Measurements from ENCODE around the gene FGF22. TPM values are rescaled to one million over a fixed set of nuclear protein-coding genes. Genes with fewer than 3 reads are reported as not detected.

FGF22 gene
- total RNA-seq, 2 experiments from 2014 or later: 0.72 to 1.1 TPM

DNA sequence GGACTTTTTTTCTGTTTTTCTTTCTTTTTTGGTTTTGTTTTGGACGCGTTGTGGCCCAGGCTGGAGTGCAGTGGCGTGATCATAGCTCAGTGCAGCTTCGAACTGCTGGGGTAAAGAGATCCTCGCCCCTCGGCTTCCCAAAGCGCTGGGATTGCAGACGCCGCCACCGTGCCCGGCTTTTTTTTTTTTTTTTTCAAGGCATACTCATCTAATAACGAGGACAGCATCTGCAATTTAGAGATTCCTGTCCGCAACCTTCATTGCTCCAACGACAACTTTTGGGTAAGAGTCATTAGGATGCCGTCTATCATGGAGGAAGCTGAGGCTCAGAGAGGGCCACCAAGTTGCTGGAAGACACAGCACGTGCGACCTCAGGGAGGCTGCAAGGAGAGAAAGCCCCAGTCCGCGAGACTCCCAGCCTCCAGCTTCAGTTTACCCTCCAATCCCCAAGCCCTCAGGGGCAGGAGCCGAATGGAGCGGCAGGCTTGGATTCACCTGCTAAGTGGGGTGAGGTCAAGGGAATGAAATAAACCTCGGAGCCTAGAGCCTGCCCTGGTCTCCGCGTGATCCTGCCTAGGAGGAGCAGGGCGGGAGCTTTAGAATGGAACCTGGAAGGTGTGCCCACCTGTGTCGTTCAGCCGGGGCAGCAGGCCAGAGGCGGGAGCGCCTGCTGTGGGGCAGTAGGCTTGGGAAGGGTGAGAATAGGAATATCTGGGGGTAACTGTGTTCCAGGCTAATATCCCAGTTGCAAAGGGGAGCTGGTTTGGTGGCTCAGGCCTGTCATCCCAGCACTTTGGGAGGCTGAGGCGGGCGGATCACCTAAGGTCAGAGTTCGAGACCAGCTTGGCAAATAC is 5.7 kb upstream of the FGF22 start:
- Mint-ChIP-seq H3K9me3 (no peaks in the 10 kb centered on the region), H3K4me3 (peak overlapping the region; percentile 87), H3K36me3 (peaks cover 3% of the 10 kb centered on the region), H3K27ac (peak overlapping the region; percentile 77), H3K27me3 (no peaks in the 10 kb centered on the region), H3K4me1 (peaks cover 7% of the 10 kb centered on the region)
- POLR2A ChIA-PET: interaction anchor here (0.7 to 1.4 kb wide), 14 partner anchors 11 to 635 kb away, joined by 3 to 15 read pairs (median 3); partner anchors contain the start of genes CDC34, CIRBP and RNF126
- DNase-seq (no peak), ATAC-seq (ENCODE audit: low read depth) (peak; percentile 1)

DNA sequence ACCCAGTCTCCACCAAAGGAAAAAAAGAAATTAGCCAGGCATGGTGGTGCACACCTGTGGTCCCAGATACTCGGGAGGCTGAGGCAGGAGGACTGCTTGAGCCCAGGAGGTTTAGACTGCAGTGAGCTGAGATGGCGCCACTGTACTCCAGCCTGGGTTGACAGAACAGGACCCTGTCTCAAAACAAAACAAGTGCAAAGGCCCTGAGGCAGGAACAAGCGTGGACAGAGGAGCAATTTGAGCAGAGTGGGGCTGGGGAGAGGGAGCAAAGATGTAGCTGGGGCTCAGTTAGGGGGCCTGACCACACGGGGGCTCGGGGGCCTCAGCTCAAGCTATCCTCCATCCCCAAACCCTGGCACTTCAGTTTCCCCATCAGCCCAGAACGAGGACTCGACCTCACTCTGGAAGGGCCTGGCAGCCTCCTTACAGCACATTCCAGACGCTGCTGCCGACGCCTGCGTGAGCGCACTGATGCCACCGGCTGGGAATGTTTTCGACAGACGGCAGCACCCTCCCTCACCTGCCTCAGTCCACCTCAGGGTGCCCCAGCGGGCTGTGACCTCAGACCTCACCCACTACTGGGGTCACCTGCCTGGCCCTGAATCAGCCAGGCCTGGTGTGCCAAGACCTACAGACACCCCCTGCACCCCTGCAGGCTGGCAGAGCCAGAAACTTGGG is 4.6 kb upstream of the FGF22 start:
- ATAC-seq (ENCODE audit: low read depth): no peak
- Mint-ChIP-seq H3K4me1 (peaks cover 10% of the 10 kb centered on the region), H3K27ac (no peak overlapping the region), H3K4me3 (no peak overlapping the region), H3K27me3 (peaks cover 2% of the 10 kb centered on the region), H3K9me3 (no peaks in the 10 kb centered on the region), H3K36me3 (peaks cover 2% of the 10 kb centered on the region)
- DNase-seq: no peak
- POLR2A ChIA-PET: interaction anchor here (1.0 to 1.1 kb wide), 2 partner anchors 21 to 634 kb away, joined by 3 read pairs; partner anchors contain the start of gene CIRBP

DNA sequence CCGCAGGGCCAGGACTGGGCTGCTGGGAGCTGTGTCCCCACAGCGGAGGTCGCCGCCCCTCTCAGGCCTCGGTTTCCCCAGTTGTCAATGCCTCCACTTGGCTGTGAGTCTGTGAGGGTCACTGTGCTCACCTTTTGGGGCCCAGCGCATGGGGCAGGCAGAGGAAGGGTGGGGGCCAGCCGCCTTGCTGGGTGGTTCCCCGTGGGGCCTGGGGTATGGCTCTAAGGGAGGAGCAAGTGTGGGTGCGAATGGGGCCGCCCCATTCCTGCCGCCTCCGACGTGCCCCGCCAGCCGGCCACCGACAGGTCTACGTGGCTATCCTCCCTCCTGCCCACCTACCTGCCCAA is 800 bp upstream of the FGF22 start:
- Mint-ChIP-seq H3K27me3 (peaks cover 2% of the 10 kb centered on the region), H3K36me3 (no peaks in the 10 kb centered on the region), H3K9me3 (no peaks in the 10 kb centered on the region), H3K4me3 (peak overlapping the region; percentile 88), H3K27ac (no peak overlapping the region), H3K4me1 (peaks cover 6% of the 10 kb centered on the region)
- DNase-seq: no peak
- ATAC-seq (ENCODE audit: low read depth): no peak
- POLR2A ChIA-PET: no interaction called here

DNA sequence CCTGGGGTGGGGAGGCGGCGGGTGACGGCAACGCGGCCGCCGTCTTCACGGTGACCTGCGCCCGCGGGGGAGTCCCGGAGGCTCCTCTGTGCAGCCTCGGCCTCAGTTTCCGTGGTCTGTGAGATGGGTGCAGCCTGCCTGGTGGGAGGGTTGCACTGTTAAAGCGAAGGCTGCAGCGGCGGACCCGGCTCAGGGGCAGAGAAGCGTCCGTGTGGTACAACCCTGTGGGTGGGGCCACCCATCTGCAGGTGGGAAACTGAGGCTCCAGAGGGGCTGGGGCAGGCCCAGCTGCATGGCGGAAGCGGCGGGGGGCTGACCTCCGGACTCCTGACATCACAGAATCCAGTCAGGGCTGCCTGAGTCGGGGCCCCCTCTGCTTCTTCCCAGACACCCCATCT is 481 bp downstream of the FGF22 start:
- POLR2A ChIA-PET: no interaction called here
- Mint-ChIP-seq H3K27me3 (peaks cover 2% of the 10 kb centered on the region), H3K4me1 (peaks cover 5% of the 10 kb centered on the region), H3K9me3 (no peaks in the 10 kb centered on the region), H3K4me3 (no peak overlapping the region), H3K36me3 (peaks cover 2% of the 10 kb centered on the region), H3K27ac (no peak overlapping the region)
- ATAC-seq (ENCODE audit: low read depth) (no peak), DNase-seq (no peak)

DNA sequence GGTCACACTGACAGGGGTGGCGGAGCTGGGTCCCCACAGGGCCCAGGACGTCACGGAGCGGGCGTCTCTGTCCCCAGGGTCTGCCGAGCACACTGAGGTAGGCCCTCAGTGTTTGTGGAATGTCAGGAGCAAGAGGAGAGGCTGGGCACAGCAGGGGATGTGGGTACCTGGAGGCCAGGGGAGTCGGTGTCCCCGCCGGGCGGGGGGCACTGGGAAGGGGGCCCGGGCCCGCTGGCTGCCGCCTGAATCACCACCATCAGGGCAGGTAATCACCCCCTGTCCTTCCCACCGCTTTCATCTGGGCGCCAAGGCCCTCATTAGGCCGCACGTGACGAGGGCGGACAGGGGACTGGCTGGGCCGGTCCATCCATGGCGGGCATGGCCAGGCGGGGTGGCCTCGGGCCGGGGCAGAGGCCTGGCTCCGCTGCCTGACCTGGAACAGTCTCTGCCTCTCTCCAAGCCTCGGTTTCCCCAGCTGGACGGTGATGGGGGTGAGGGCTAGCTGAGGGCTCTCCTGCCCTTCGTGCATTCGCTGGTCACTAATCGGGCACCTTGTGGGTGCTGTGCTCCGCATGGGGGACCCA is 1.0 kb downstream of the FGF22 start:
- Mint-ChIP-seq H3K36me3 (peaks cover 2% of the 10 kb centered on the region), H3K9me3 (no peaks in the 10 kb centered on the region), H3K27me3 (peaks cover 2% of the 10 kb centered on the region), H3K27ac (no peak overlapping the region), H3K4me3 (no peak overlapping the region), H3K4me1 (peaks cover 5% of the 10 kb centered on the region)
- no peak for DNase-seq
- no peak for ATAC-seq (ENCODE audit: low read depth)
- POLR2A ChIA-PET: no interaction called here

DNA sequence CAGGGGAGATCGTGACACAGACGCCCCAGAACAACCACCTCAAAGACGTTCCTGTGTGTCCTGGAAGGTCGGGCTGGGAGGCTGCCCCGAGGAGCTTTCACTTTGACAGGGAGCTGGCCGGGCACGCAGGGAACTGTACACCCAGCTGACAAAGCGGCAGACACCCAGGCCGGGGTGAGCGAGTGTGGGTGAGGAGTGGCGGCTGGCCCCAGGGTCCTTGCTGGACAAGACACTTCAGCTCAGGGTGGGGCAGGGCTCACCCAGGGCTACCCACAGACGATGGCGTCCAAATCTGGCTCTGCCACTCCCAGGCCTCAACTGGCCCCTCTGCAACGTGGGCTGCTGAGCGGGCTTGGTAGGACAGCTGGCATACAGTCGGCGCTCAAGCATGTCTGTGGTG is 2.0 kb downstream of the FGF22 start:
- no peaks in the 10 kb centered on the region for H3K9me3 Mint-ChIP-seq
- DNase-seq: no peak
- no peak overlapping the region for H3K4me3 Mint-ChIP-seq
- POLR2A ChIA-PET: no interaction called here
- H3K4me1 Mint-ChIP-seq: peaks cover 5% of the 10 kb centered on the region
- no peak overlapping the region for H3K27ac Mint-ChIP-seq
- no peak for ATAC-seq (ENCODE audit: low read depth)
- H3K27me3 Mint-ChIP-seq: peaks cover 2% of the 10 kb centered on the region
- peaks cover 2% of the 10 kb centered on the region for H3K36me3 Mint-ChIP-seq

DNA sequence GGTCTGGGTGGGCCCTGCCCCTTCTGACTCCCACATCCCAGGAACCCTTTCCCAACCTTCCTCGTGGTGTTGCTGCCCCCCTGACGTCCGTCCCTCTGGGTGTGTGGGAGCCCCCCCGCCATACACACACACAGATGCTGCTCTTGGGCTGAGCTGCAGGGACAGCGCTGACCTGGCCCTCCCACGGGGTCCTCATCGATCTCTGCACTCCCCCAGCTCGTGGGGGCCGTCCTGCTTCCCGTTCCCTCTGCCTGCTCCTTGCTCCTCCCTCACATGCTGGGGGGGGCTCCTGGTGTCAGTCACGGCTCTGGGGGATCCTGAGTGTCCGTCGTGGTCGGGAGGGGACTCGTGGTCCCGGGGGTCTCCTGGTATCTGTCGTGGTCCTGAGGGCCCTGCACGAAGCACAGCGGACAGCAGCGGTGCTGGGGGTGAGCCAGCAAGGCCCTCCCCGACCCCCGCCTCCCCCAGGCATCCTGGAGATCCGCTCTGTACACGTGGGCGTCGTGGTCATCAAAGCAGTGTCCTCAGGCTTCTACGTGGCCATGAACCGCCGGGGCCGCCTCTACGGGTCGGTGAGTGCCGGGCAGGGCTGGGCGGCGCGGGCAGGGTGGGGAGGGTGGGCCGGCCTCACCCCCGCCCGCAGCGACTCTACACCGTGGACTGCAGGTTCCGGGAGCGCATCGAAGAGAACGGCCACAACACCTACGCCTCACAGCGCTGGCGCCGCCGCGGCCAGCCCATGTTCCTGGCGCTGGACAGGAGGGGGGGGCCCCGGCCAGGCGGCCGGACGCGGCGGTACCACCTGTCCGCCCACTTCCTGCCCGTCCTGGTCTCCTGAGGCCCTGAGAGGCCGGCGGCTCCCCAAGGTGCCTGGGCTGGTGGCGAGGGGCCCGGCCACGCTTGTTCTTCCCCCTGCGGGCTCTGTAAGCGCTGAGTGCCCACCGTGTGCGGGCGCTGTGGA is 3.4 kb downstream of the FGF22 start:
- Mint-ChIP-seq H3K9me3 (no peaks in the 10 kb centered on the region), H3K36me3 (peaks cover 2% of the 10 kb centered on the region), H3K27me3 (peaks cover 2% of the 10 kb centered on the region), H3K27ac (peak overlapping the region; percentile 64), H3K4me1 (peaks cover 5% of the 10 kb centered on the region), H3K4me3 (no peak overlapping the region)
- DNase-seq: no peak
- POLR2A ChIA-PET: no interaction called here
- no peak for ATAC-seq (ENCODE audit: low read depth)

DNA sequence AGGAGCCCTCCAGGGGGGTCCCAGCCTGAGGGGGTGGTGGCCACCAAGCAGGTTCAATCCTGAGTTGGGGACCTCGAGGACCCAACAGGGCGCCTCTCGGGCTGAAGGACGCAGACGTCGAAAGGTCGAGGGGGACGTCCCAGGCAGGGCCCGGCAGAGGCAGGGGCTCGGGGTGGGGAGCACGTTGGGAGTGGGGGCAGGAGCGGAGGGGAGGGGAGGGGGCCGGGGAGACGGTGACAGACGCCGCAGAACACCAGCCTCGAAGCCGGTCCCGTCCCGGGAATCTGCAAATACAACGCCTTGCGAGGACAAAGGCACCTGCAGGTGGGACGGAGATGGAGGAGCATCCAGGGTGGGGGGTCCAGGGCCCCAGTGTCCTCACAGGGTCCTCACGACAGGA is 4.1 kb downstream of the FGF22 start:
- Mint-ChIP-seq H3K27me3 (peaks cover 2% of the 10 kb centered on the region), H3K4me3 (no peak overlapping the region), H3K9me3 (no peaks in the 10 kb centered on the region), H3K36me3 (peaks cover 2% of the 10 kb centered on the region), H3K27ac (no peak overlapping the region), H3K4me1 (peaks cover 5% of the 10 kb centered on the region)
- POLR2A ChIA-PET: no interaction called here
- ATAC-seq (ENCODE audit: low read depth) (no peak), DNase-seq (no peak)

DNA sequence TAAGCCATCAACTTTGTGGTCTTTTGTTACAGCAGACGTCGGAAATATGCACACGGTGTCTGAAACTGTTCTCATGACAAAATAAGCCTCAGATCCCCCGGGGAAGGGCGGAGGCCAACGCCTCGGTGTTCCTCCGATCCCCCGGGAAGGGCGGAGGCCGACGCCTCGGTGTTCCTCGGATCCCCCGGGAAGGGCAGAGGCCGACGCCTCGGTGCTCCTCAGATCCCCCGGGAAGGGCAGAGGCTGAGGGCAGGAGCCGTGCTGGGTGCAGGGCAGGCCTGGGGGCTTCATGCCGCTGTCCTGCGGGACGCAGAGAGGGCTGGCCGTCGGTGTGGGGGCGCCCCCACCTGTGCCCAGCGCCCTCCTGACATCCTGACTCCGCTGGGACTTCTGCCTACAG is 4.7 kb downstream of the FGF22 start:
- H3K9me3 Mint-ChIP-seq: no peaks in the 10 kb centered on the region

DNA sequence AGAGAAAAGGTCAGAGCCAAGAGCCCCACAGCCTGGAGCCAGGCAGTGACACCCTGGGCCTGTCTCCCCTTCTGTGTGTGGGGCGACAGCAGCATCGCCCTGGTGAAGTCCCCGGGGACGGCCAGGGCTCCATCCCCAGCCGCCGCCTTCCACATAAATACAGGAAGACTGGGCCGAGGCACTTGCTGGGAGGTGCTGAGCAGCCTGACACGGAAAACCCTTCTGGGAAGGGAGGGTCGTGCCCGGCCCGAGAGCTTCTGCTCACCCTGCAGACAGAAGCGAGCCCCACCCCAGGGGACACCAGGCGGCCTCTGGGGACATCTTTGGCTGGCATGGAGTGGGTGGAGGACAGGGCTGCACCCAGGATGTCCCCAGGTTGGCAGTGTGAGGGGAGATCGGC is 5.1 kb downstream of the FGF22 start:
- no peak for ATAC-seq (ENCODE audit: low read depth)
- Mint-ChIP-seq H3K36me3 (peaks cover 2% of the 10 kb centered on the region), H3K4me1 (no peaks in the 10 kb centered on the region), H3K4me3 (no peak overlapping the region), H3K27ac (no peak overlapping the region), H3K9me3 (no peaks in the 10 kb centered on the region), H3K27me3 (no peaks in the 10 kb centered on the region)
- DNase-seq: no peak
- POLR2A ChIA-PET: interaction anchor here (1.0 kb wide), 2 partner anchors 11 to 16 kb away, joined by 5 read pairs; partner anchors contain the start of gene POLRMT

More for the DNA sequence above, 4.7 kb downstream of the FGF22 start:
- Mint-ChIP-seq H3K4me1 (peaks cover under 1% of the 10 kb centered on the region), H3K27me3 (peaks cover 1% of the 10 kb centered on the region), H3K27ac (no peak overlapping the region), H3K4me3 (no peak overlapping the region), H3K36me3 (peaks cover 2% of the 10 kb centered on the region)
- no peak for ATAC-seq (ENCODE audit: low read depth)
- POLR2A ChIA-PET: interaction anchor here (1.0 kb wide), 2 partner anchors 11 to 16 kb away, joined by 5 read pairs; partner anchors contain the start of gene POLRMT
- DNase-seq: no peak

DNA sequence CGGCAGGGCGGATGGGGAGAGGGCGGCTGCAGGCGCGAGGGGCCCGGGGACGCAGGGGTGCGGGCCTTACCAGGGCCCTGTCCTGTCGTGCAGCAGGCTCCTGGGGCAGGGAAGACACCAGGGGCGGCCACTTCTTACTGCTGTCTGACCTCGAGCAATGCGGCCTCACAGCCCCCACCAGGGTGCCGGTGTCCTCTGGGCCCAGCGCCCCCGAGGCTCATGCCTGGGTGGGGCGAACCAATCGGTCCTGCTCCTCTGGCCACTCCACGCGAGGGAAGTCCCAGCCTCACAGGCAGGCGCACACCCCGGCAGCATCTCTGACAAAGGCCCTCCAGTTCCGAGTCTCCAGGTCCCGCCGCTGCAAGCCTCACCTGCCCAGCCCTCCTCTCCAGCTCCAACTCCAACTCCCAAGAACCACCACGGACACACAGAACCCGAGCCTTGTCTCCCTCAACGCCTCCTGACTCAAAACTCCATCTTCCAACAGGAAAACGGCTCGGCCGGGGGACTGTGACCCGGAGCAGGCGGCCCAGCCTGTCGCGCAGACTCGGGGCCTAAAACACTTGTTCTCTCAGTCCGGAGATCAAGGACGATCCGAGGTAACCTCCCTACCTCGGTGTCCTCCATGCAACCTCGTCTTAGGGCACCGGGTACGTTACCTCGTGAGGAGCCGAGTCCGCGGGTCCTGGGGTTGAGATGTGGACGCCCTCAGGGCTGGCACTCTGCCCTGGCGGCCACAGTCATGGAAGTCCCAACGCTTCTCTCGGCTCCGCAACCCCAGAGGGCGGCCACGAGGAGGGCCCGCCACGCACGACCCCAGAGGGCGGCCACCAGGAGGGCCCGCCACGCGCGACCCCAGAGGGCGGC is 6.5 kb downstream of the FGF22 start:
- peak; percentile 10 for ATAC-seq (ENCODE audit: low read depth)
- Mint-ChIP-seq H3K27me3 (no peaks in the 10 kb centered on the region), H3K4me3 (no peak overlapping the region), H3K36me3 (peaks cover 2% of the 10 kb centered on the region), H3K4me1 (no peaks in the 10 kb centered on the region), H3K9me3 (no peaks in the 10 kb centered on the region), H3K27ac (peak overlapping the region; percentile 67)
- DNase-seq: no peak
- POLR2A ChIA-PET: interaction anchor here (1.2 kb wide), 1 partner anchor 13 kb away, joined by 5 read pairs; no protein-coding TSS in a partner anchor

Data from activated naive CD8-positive, alpha-beta T cell treated with anti-CD3 and anti-CD28 coated beads, Interleukin-2, amount 10 ng/mL, durations not matched to agents 7 days and 5 days (primary cell).